ENCODE data around the gene OR13A1.

DNA sequence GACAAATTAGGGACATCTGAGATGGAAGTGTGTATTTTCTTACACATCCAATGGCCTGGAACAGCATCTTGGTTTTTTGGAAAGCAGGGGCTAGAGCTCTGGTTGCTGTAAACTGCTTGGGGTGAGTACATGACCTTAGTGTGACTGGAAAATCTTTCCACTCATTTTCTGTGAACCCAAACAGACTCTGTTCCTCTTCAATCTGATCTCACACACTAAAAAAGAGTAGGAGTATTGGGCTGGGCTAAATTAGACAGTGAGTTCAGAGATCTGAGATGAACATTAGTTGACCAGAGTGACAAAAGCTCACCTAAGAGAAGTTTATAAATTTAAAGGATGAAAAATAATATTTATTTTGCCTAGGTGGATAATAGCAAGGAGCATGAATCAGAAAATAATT, 59.2 kb downstream of the OR13A1 start:
- TF ChIP-seq, protein P1, sequence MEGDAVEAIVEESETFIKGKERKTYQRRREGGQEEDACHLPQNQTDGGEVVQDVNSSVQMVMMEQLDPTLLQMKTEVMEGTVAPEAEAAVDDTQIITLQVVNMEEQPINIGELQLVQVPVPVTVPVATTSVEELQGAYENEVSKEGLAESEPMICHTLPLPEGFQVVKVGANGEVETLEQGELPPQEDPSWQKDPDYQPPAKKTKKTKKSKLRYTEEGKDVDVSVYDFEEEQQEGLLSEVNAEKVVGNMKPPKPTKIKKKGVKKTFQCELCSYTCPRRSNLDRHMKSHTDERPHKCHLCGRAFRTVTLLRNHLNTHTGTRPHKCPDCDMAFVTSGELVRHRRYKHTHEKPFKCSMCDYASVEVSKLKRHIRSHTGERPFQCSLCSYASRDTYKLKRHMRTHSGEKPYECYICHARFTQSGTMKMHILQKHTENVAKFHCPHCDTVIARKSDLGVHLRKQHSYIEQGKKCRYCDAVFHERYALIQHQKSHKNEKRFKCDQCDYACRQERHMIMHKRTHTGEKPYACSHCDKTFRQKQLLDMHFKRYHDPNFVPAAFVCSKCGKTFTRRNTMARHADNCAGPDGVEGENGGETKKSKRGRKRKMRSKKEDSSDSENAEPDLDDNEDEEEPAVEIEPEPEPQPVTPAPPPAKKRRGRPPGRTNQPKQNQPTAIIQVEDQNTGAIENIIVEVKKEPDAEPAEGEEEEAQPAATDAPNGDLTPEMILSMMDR (IDR thresholded peaks at IDR 0.05; ENCODE audit: insufficient read depth, low read length, poor library complexity, severe bottlenecking) = no peak
- TF ChIP-seq EZH2phosphoT487 (conservative IDR thresholded peaks at IDR 0.05; ENCODE audit: low read length) = no peak
